BE2C (cell line): Measurements from ENCODE around the gene THAP4.

ENCODE experiments used
- DNase-seq: peaks from one replicate; pipeline ENCODE4 v3.0.0-alpha.2; 2020
- H3K27me3 ChIP-seq: fragments of 250-450 bp; sonication (Bioruptor Pico); 2 replicates; pipeline ENCODE4 v1.5.1; 2020; ENCODE audit warnings: mild to moderate bottlenecking
- H3K36me3 ChIP-seq: fragments of 250-450 bp; sonication (Bioruptor Pico); 2 replicates; pipeline ENCODE4 v1.5.1; 2020; ENCODE audit warnings: mild to moderate bottlenecking
- H3K4me1 ChIP-seq: fragments of 250-450 bp; sonication (Bioruptor Pico); 2 replicates; pipeline ENCODE4 v1.5.1; 2020
- H3K4me3 ChIP-seq: 2 replicates; pipeline ENCODE4 v1.5.1; 2011; ENCODE audit warnings: low read depth, low read length
- H3K9me3 ChIP-seq: fragments of 250-450 bp; sonication (Bioruptor Pico); 2 replicates; pipeline ENCODE4 v1.5.1; 2020
- CTCF ChIP-seq: IDR thresholded peaks from 2 replicates; pipeline ENCODE4 v1.5.1; 2012; ENCODE audit warnings: mild to moderate bottlenecking, low read depth, low read length

THAP4 gene

GRCh38 chr2:241546771-241547498 lies 90.0 kb downstream of the THAP4 start:
- peaks cover 10% of the 10 kb centered on the region for H3K27me3 ChIP-seq
- H3K4me3 ChIP-seq, result no peak overlapping the region
- no peak for TF ChIP-seq CTCF
- no peaks in the 10 kb centered on the region for H3K9me3 ChIP-seq
- no peaks in the 10 kb centered on the region for H3K4me1 ChIP-seq
- no peaks in the 10 kb centered on the region for H3K36me3 ChIP-seq
- no peak for DNase-seq

GRCh38 chr2:241545523-241546473 lies 91.2 kb downstream of the THAP4 start:
- no peak for DNase-seq
- Histone ChIP-seq H3K4me1 (peaks cover 5% of the 10 kb centered on the region; the same call in 1 of the 2 replicates), H3K9me3 (peaks cover 2% of the 10 kb centered on the region; the same call in 1 of the 2 replicates)

GRCh38 chr2:241545106-241545505 lies 91.9 kb downstream of the THAP4 start:
- peaks cover 5% of the 10 kb centered on the region; the same call in 1 of the 2 replicates for H3K4me1 ChIP-seq
- H3K27me3 ChIP-seq, result peaks cover 18% of the 10 kb centered on the region
- H3K9me3 ChIP-seq, result peaks cover 2% of the 10 kb centered on the region; the same call in 1 of the 2 replicates
- no peak for TF ChIP-seq CTCF
- no peak overlapping the region for H3K4me3 ChIP-seq
- no peak for DNase-seq
- no peaks in the 10 kb centered on the region for H3K36me3 ChIP-seq

More at GRCh38 chr2:241545523-241546473, 91.2 kb downstream of the THAP4 start:
- Histone ChIP-seq H3K4me3 (no peak overlapping the region), H3K36me3 (no peaks in the 10 kb centered on the region), H3K27me3 (peaks cover 18% of the 10 kb centered on the region)
- no peak for TF ChIP-seq CTCF

- peaks cover 2% of the 10 kb centered on the region; the same call in 1 of the 2 replicates for H3K9me3 ChIP-seq
- TF ChIP-seq CTCF, result no peak
- peaks cover 5% of the 10 kb centered on the region; the same call in 1 of the 2 replicates for H3K4me1 ChIP-seq
- H3K27me3 ChIP-seq, result peaks cover 18% of the 10 kb centered on the region
- no peak for DNase-seq
- H3K4me3 ChIP-seq, result no peak overlapping the region
- no peaks in the 10 kb centered on the region for H3K36me3 ChIP-seq
Observed at GRCh38 chr2:241542278-241542605, 94.7 kb downstream of the THAP4 start.

- no peak for DNase-seq
- no peak for TF ChIP-seq CTCF
- H3K4me1 ChIP-seq, result peaks cover 5% of the 10 kb centered on the region; the same call in 1 of the 2 replicates
- H3K4me3 ChIP-seq, result no peak overlapping the region
- H3K9me3 ChIP-seq, result peaks cover 2% of the 10 kb centered on the region; the same call in 1 of the 2 replicates
- peaks cover 18% of the 10 kb centered on the region for H3K27me3 ChIP-seq
- H3K36me3 ChIP-seq, result no peaks in the 10 kb centered on the region
Observed at GRCh38 chr2:241541564-241542277, 95.2 kb downstream of the THAP4 start.
